GM11168 (cell line): Measurements from ENCODE around the gene DCST2.

Experiments
- in situ Hi-C: fragments of 300-500 bp; cut with MboI; formaldehyde crosslinking; loops from one replicate; pipeline ENCODE4 v1.12.0; 2022; ENCODE audit warnings: low sequenced_read_pairs; ENCODE audit not compliant: unreplicated experiment

Gene DCST2

DNA sequence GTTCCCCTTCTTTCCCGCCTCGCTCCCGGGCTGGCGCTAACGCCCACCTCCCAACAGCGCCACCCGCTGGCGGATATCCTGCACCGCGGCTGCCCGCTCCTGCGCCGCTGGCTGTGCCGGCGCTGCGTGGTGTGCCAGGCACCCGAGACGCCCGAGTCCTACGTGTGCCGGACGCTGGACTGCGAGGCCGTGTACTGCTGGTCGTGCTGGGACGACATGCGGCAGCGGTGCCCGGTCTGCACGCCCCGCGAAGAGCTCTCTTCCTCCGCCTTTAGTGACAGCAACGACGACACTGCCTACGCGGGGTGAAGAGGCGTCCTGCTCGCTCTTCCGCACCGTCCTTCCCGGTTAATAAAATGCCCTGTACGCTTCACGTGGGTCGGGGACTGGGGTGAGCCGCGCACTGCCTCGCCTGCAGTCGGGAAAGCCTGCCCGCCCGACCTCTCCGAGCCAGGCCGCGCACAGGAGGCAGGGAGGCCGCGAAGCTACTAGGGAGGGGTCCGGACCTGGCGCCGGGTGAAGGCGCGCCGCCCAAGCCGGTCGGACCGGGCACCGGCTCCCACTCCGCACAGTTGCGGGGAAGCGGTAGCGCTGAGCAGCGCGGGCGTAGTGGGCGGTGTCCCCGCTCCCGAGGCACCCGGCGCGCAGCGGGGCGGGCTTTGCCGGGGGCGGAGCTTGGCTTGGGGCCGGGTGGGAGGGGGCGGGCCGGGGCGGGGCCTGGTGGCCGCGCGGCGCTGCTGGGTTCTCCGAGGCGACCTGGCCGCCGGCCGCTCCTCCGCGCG lies 17.2 kb upstream of the DCST2 start, which contains the start of gene ADAM15:
ADAM15 (plus strand) TSS at position 757 of the 782 bp plus-strand sequence. CDS start 71 bp downstream, outside the sequence.
- in situ Hi-C loops = no loop called here

DNA sequence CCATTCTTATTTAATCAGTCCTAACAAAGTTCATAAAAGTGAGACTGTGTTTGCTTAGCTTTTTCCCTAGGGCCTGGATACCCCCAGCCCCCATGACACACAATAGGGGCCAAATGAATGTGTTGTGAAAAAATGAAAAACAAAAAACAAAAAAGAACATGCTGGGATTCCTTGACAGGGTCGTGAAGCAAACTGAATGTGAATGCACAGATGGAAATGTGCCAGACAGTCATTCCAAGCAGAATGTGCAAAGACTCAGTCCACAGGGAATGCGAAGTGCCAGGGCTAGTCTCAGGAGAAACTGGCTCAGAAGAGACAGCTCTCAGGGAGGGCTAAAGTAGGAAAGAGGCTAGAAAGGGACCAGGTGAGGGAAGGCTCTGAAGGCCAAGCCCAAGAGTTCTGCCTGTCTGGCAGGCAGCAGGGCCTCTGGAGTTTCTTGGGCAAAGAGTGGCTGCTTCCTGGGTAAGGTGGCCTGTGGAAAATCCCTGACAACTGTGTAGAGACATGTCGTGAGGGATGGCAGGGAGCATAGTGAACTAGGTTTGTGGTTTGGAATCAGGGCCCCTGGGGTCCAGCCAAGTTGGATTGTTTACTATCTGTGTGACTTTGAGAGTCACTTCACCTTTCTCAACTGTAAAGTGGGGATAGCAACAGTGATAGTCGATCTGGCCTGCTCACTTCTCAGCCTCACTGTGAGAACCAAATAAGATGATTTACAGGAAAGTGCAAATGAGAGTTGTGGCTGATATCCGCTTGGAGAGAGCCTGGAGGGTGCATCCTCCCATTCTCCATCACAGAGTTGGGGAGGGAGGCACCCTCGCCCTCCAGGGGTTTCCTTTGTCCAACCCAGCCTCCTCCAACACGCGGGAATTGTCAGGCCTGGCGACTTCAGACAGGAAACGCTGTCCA lies 16.3 kb upstream of the DCST2 start:
- in situ Hi-C loops = no loop called here

DNA sequence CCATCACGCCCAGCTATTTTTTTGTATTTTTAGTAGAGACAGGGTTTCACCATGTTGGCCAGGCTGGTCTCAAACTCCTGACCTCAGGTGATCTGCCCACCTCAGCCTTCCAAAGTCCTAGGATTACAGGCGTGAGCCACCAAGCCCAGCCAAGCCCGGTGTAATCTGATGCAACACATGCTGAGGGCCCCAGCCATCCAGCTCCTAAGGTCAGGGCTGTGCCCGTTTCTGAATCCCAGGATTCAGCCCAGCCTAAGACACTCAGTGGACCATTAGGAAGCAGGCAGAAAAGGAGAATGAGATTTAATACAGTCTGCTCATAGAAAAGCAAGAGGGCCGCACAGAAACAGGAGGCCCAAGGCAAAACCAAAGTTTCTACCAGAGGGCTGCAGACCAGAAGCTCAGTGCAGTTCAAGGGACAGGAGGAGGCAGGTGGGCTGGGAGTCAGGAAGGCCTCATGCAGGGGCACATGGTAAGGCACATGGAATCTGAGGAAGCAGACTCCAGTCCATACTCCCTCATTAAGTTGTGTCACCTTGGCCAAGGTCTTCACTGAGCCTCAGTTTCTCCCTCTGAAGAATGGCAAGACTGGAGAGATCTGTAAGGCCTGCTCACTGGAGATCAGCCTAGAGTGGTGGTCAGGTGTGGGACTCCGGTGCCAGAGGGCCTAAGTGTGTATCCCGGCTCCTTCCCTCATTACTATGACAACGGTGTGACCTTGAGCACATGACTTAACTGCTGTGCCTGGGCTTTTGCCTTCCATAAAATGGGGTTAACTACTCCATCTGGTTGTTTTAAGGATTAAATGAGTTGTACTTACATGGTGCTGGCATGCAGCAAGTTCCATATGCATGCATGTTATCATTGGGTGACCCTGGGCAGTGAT lies 15.1 kb upstream of the DCST2 start:
- in situ Hi-C loops = no loop called here

DNA sequence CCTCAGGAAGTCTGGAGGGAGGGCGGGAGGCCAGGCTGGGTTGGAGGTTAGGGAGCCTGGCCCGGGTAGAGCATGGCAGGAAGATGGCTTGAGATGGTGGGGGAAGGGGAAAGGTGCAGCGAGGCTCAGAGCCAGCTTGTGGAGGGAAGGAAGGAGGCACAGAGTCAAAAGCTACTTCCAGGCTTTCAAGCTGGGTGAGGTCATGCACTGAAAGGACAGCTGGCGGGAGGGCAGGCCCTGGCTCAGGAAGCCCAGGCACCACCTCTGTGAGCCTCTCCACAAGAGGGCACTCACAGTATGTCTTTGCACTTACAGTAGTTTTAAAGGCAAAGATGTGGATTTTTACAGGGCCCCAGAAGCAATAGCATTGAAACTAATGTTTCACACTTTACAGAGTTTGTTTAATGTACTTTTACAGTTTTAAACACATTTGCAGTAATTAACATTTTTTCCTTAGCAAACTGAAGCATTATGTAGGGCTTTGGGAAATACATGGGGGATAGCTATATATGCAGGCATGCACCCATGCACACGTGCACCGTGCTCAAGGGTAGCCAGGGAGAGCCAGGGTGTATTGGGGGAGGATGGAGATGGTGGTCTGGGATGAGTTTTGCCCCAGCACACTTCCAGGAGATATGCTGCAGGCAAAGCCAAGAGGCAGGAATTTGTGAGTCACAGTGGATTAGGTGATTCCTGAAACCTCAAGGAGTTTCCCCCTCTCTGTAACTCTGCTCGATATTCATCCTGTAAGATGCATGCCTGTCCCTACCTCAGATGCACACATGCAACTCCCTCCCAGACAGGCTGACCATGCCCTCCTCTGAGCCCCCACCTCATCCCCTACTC lies 11.5 kb upstream of the DCST2 start:
- in situ Hi-C loops = no loop called here

DNA sequence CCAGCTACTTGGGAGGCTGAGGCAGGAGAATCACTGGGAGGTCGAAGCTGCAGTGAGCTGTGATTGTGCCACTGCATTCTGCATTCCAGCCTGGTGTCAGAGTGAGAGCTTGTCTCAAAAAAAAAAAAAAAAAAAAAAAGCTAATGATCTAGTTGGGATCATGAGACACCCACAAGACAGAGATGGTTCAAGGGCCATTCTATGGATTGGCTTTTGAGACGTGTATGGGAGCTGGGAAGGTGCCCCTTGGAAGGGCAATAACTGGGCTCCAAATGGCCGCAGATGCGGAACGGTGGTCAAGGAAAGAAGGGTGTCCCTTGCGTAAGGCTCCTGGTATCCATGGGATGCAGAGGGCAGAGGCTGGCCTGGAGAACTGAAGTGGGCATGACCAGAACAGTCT lies 10.8 kb upstream of the DCST2 start:
- in situ Hi-C loops = no loop called here

DNA sequence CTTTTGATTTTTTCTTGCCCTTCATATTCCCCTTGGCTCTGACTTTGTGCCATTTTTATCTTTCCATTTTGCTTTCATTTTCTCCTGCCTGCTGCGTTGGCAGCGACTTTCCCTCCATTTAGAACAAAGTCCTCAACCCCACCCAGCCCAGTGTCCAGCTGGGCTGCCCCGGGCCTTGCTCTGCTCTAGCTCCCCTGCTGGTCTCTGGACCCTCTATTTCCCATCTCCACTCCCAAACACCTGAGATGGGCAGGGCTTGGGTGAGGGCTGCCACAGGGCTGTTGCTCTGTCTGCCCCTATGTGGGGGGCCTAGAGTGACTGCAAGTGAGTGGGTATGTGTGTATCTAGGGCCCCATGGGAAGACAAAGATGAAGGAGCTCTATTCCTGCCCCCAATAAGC lies 10.2 kb upstream of the DCST2 start:
- in situ Hi-C loops = no loop called here

DNA sequence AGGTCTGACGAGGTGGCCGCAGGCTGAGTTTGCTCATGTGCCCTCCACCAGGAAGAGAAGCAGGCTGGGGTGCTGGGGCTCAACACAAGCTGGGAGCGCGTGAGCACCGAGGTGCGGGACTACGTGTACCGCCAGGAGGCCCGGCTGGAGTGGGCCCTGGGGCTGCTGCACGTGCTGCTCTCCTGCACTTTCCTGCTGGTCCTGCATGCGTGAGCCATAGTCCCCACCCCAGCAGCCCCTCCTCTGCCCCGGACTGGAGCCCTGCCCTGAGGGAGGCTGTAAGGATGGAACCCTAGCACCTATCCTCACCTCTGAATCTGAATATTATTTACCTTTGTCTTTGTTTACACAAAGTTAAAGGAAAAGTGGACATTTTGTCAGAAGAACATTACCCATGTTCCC lies 9.7 kb upstream of the DCST2 start:
- in situ Hi-C loops = no loop called here

DNA sequence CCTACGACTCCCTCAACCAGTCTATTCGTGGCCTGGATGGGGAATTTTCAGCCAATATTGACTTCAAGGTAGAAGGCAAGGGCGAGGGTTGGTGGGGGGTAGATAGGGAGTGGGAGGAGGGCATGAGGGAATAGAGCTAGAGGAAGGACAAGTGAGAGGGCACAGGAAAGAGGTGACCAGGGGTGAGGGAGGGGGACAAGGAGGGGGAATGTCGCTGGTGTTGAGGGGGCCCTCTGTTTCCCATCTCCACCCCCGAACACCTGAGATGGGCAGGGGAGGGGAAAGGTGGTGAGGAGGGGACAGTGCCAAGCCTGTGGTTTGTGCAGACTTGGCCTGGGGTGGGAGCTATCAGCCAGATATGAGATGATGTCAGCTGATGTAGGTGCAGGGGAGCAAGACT lies 9.2 kb upstream of the DCST2 start:
- in situ Hi-C loops = no loop called here

DNA sequence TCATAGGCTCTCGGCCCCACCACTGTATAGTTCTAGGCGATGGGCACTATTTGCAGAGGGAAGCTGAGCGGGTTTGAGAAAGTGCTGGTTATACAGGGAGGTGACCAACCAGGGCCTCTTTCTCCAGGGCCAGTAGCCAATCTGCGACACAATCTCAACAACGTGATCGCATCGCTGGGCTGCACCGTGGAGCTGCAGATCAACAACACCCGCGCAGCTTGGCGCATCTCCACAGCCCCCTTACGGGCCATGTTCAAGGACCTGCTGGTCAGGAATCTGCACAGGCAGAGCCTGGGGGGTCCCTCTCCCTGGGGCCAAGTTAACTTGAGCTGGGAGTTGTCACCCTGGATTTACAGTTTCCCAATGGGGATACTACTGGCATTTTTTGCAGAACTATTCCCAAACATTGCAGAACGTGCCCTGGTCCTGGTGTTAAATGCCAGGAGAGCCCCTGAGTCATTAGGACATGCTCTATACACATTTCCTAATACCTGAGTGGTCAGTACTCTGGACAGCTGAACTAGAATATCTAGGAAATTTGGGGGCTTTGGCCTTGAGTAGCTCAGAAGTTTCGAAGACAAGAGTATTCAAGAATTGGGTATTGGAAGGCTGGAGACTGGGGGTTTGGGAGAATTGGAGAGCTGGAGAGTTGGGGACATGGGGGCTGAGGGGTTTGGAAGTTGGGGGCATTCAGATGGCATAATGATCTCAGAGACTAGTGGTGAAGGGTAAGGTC lies 6.9 kb upstream of the DCST2 start:
- in situ Hi-C loops = no loop called here

DNA sequence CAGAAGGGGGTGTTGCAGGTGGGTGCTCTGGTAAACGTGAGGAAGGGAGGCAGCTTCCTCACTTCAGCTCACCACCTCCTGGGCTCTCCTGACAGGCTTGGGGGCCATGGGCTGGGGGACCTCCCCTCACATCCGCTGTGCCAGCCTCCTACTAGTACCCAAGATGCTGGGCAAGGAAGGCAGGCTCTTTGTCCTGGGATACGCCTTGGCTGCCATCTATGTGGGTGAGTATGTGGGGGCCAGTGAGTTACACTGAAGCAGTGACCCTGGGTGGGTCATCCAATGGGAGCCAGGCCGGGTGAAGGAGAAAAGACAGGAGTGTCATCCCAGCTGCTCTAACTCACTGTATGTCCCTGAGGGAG lies 5.7 kb upstream of the DCST2 start:
- in situ Hi-C loops = no loop called here

DNA sequence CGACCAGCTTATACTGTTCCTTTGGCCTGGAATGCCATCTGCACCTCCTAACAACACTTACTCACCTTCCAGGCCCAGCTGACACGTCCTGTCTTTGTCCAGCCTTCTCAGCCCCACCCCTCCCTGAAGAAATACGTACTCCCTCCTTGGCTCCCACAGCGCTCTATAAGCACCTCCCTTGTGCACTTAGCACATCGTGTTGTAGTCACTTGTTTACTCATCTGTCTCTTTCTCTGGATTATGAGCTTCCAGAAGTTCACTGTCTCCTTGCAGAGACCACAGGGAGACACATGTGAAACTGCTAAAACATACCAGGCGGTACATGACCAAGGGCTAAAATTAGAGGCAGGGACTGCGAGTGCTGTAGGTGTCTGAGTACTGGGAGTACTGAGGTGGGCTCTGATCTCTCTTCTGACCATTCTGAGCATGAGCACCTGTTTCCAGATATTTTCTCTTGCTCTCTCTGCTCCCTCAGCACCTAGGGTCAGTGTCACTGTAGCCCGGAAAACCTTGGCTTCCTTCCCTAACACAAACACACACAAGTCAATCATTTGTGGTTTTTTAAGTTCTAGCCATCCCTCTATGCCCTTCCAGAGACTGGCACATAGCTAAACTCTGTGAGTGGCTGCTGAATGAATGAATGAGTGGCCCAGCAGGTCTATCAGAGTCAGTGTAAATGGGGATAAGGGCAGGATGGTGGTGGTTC lies 5.2 kb upstream of the DCST2 start:
- in situ Hi-C loops = no loop called here

DNA sequence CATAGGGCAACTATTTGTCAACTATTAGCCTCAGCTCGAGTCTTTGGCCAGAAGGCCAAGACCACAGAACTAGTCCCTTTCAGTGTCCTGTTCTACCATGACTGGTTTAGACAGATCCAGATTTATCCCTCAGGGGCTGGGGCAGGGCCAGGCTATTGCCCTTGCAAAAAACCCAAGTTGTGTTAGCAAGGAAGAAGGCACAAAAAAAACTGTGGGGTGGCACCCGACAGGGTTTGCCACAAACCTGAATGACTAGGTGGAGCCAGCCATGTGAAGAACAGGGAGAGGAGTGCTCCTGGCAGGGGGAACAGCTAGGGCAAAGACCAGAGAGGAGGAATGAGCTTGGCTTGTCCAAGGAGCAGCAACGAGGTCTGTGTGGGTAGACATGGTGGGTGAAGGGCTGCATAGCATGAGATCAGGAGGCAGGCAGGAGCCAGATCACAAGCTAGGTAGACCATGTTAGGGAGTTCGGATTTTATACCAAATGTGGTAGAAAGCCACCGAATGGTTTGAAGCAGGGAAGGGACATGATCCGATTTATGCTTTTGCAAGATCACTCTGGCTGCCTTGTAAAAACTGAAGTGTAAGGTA lies 4.4 kb upstream of the DCST2 start:
- in situ Hi-C loops = no loop called here

DNA sequence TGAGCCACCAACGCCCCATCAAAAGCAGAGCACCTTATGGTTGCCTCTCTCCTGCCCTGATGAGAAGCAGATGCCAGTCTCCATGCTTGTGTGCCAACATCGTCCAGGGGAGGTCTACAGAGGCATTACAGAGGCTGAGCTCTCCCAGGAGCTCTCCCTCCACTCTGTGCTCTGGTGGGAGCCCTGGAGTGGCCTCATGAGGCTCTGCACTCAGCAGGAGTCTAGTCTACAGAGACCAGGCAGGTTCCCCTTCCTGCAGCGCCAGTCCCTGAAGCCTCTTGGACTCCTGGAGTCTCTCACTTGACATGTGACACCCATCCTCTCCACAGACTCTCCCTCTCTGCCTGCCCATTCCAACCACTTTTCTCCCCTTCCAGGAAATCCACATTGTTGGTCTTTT lies 3.5 kb upstream of the DCST2 start:
- in situ Hi-C loops = no loop called here

DNA sequence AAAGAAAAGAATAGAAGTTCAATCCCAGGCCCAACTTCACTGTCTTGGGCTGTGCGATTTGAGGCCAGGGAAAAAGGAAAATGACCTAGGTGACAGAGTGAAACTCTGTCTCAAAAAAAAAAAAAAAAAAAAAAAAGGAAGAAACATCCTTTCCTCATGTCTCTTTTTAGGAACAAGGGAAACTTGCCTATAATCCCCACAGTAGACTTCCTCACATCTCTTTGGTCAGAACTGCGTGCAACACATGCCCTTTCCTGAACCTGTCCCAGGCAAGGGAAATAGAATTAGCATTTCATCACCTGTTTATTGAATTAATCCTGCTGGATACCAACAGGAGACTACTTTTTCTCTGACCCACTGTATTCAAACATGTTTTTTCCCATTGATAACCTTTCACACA lies 2.4 kb upstream of the DCST2 start:
- in situ Hi-C loops = no loop called here

DNA sequence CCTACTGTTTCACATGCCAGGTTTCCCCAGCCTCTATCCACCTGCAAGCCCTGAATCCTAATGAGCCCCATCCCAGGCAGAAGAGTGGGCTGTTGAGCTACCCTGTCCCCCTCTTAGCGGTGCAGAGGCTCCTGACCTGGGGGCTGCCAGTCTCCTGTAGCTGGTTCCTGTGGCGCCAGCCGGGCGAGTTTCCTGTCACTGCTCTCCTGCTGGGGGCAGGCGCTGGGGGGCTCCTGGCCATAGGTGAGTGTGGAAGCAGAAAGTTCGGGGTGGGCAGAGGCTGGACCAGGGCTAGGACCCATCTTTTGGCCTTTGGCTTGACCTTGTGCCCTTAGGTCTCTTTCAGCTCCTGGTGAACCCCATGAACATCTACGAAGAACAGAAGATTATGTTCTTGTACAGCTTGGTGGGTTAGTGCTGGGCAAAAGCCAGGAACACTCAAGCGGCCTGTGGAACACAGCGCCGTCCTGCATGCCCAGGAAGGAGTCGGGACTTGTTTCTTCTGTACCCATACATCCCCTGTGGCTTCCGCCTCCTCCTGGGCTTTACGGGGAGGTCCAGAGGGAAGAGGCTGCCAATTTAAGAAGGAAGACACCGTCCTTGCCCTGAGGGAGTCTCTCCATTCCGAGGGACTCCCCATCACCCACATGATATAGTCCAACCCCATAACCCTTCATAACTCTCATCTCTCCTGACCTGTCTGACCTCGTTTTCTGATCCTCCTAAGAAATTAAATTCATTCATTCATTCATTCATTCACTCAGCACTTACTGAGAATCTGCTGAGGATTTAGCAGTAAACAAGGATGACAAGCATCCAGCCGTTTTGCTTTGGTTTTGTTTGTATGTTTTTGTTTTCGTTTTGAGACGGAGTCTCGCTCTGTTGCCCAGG lies 982 bp upstream of the DCST2 start:
- in situ Hi-C loops = no loop called here

DNA sequence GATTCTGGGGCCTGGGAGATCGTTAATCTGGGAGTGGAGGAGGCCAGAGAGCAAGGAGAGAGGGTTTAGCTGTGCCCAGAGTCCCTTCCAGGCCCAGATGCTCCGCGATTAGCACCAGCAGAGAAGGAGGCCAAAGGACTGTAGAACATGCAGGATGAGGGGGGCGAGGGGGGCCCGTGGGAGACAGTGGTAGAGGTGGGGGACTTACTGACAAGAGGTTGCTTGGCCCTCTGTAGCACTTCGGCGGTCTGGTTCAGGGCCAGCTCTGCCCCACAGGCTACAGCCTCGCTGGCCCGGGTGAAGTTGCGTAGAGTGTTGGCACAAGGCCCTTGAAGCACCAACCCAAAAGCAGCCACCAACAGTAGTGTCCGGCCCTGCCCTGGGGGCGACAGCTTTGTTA lies 695 bp downstream of the DCST2 start:
- in situ Hi-C loops = no loop called here

DNA sequence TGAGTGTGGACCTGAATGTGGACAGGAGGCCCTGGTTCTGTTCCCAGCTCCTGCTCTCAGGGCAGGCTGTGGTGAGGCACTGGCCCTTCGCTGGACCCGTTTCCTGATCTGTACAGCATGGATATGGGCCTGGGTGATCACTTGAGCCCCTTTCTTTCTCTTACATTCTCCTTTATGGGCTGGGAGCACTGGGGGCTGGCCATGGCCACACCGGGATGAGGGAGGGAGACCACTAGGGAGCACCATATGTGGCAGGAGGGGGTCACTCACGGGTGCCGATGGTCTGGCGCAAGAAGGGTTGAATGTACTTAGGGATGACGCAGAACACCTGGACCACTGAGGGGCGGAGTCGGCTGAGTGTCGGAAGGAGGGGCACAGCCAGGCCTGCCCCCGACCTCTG lies 2.7 kb downstream of the DCST2 start:
- in situ Hi-C loops = no loop called here
